Activated CD4-positive, alpha-beta T cell treated with anti-CD3 and anti-CD28 coated beads, Interleukin-2, Interleukin-6, amounts not matched to agents 100 ng/mL and 50 ng/mL, durations not matched to agents 16 hours and 8 hours (primary cell): Measurements from ENCODE around the gene ADARB2.
"Not testable (repeated sequence)": the region's sequence is repeated elsewhere in the genome, so short reads cannot be mapped to it uniquely, and the experiment has no call there.

Experiments used
- DNase-seq: peaks from one replicate; pipeline ENCODE4 v3.0.0-alpha.2; 2020

Gene ADARB2

GRCh38 chr10:1173091-1173490 is 564.2 kb downstream of the ADARB2 start:
- no peak for DNase-seq

GRCh38 chr10:1172256-1172984 is 564.9 kb downstream of the ADARB2 start:
- no peak for DNase-seq

GRCh38 chr10:1171586-1171985 is 565.7 kb downstream of the ADARB2 start:
- no peak for DNase-seq

DNA sequence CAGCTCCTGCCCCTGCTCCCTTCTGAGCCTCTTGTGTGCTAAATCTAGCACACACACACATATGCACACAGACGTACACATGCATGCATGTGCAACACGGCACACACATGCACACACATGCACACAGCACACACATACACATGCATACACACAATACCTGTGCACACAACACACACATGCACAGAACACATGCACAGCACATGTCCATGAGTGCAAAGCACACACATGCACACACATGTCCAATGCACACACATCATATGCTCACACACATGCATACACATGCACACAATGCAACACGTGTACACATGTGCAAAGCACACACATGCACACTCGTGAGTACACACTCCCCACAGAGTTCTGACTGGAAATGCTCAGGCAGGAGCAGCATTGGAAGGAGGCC is 566.1 kb downstream of the ADARB2 start:
- no peak for DNase-seq

DNA sequence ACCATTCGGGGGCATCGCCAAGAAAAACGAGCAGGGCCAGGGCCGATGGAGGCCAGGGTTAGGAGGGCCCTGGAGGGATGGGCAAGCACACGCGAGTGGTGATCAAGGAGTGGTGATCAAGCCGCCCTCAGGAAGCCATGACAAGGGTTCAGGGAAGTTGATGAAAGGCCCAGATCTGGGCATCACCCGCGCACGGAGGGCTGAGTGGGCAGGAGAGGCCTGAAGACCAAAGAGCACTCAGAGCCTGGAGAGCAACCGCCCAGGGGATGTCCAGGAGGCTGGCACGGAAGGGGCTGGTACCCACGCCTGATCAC is 566.5 kb downstream of the ADARB2 start:
- DNase-seq = no peak

DNA sequence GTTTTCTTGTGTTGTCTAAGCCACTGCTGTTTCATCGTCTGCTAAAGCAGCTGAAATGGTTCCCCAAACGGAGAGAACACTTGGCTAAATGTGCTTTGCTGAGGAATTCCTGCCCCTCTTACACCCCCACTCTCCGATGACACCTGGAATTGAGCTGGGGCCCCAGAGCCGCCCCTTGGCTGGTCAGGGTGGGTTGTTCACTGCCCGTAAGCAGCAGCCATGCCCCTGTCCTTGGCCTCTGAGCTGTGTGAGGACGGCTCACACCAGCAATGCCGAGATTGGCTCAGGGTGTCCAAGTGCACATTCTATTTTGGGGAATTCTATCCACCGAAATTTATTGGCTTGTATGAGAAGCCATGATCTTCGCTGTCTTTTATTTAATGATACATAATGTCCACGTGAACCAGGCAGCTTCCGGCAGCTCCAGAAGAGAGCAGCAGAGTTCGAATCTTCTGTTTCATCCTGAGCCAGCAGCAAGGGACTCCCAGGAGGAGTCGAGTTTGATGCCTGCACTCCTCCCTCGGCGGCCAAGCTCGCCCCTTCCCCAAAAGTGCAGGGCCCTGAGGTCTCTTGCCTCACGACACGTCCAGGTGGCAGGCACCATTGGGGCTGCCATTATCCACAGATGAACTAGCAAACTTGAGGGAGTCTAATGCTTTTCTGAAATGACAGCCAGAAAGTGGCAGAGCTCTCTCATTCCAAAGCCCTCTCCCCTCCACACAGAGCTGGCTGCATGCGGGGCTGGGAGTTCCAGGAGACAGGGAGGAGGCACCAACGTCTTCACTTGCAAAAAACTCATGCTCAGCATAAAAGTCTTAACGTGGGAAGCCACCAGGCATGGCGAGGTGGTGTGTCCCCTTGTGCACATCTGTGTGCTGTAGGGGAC is 567.1 kb downstream of the ADARB2 start:
- no peak for DNase-seq

DNA sequence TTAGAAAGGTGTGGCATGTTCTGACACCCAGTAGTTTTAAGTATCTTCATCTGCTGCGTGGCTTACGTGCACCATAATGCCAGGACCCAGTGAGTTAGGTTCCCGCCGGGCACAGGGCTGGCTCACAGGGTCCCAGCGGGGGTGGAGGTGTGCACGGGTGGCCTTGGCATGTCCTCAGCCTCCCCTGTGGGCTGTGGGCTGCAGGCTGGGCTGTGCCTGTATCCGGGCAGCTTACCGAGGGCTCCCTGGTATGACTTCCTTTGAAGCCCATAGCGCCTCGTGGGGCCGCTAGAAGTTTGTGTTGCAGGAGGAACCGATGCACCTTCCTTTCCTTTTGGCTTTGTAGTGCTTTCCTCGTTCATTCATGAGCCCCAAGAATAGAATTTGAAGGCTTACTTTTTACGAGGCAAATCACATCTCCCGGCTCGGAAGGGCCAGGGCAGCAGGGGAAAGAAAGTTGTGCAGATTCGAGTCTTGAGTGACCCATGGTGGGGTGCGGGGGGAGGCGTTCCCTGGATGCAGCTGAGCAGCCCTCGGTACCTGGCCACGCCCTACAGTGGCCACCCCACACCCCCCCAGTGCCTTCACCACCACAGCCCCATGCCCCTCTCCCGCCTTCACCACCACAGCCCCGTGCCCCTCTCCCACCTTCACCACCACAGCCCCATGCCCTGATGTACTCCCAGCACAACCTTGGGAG is 568.0 kb downstream of the ADARB2 start:
- no peak for DNase-seq

DNA sequence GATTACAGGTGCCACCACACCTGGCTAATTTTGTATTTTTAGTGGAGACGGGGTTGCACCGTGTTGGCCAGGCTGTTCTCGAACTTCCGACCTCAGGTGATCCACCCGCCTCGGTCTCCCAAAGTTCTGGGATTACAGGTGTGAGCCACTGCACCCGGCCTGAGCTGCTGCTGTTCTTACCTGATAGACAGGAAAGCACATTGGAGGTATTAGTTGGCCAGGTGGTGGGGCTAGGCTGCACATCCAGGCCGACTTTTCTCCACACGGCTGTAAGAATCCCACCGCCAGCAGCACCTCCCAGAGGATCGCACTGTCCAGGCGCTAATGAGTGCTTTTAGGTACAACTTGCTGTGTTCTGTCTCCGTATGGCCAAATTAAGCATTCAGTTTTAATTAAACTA is 568.6 kb downstream of the ADARB2 start:
- no peak for DNase-seq

GRCh38 chr10:1166828-1167275 is 570.5 kb downstream of the ADARB2 start:
- DNase-seq = no peak

- no peak for DNase-seq
These were observed 571.1 kb downstream of the ADARB2 start for GRCh38 chr10:1166101-1166827.

DNA sequence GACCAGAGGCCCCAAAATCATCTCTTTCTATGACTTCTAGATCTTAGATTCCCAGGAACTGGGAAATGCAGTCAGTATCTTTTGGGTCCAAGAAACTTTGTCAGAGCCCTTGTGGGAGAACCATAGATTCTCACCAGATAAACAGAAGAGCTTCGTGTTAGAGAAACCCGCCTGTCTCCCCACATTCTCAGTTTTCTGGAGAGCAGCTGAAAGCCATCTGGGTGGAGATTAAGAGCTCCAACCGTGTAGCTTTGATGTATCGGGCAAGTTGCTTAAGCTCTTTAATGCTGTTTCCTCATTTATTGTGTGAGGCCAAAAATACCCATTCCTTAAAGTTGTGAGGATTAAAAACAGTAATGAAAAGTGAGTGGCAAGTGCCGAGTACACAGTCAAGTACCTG is 573.5 kb downstream of the ADARB2 start:
- no peak for DNase-seq

GRCh38 chr10:1163204-1163660 is 574.1 kb downstream of the ADARB2 start:
- DNase-seq = no peak

GRCh38 chr10:1162481-1163203 is 574.7 kb downstream of the ADARB2 start:
- no peak for DNase-seq

DNA sequence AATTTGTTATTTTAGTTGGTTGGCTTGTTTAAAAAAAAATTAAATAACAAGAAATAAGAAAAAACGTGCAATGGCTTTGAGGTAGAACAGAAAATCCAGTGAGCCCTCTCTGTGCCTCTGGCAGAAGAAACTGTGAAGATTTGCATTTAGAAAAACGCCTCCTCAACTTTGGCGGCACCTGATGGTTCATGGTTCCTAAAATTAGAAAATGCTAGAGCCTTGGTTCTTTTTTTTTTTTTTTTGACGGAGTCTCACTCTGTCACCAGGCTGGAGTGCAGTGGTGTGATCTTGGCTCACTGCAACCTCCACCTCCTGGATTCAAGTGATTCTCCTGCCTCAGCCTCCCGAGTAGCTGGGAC is 576.0 kb downstream of the ADARB2 start:
- DNase-seq = not testable (repeated sequence)

GRCh38 chr10:1160561-1161314 is 576.6 kb downstream of the ADARB2 start:
- no peak for DNase-seq

- no peak for DNase-seq
These were observed 577.9 kb downstream of the ADARB2 start for GRCh38 chr10:1159131-1160061.

- DNase-seq = not testable (repeated sequence)
These were observed 578.8 kb downstream of the ADARB2 start for GRCh38 chr10:1158536-1158935.

DNA sequence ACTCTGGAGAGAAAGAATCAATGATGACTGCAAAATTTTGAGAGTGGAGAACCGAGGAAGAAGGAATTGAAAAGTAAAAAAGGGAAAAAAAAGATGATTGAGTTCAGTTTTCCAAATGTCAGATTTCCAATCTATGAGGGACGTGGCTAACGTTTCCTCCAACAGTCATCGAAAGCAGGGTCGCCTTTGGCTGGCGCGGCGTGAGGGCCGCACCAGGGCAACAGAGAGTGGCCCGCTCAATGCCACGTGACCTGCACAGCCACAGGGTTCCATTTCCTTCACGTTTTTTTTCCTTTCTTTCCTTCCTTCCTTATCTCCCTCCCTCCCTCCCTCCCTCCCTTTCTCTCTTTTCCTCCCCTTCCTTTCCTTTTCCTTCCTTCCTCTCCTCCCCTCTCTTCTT is 579.3 kb downstream of the ADARB2 start:
- no peak for DNase-seq

DNA sequence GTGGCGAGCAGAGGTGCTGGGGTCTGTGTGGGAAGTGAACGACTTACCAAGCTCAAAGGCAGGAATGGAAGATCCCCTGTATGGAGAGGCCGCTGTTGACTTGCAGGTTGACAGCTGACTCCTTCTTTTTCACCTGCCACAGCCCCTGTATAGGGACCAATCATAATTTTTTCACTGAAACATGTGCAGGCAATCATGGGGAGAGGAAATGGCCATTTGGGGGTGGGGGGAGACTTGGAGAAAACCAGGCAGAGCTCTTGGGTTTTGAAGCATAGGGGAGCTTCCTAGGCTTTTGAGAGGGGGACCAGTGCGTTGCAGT is 579.8 kb downstream of the ADARB2 start:
- no peak for DNase-seq

DNA sequence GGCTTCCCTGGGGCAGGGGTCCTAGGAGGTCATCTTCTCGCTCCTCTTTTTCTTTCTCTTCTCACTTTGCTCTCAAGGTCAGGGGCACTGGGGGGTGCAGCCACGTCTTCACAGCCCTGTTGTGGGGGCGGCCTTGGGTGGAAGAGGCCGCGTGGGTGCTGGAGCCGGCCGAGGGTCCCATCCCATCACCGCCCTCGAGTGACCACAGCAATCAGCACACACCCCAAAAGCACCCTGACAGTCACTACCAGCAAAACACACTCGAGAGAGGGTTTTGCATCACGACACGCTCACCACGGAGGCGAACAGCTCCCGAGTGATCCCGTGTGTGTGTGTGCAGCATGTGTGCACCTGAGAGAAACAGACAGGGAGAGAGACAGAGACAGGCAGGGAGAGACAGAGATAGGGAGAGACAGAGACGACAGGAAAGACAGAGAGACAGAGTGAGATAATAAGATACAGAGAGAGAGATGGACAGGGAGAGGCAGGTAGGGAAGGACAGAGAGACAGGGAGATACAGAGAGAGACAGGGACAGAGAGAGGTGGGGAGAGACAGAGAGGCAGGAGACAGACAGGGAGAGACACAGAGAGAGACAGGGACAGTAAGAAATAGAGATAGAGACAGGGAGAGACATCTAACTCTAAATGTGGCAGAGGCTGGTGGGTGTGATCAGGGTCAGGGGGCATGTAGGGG is 580.3 kb downstream of the ADARB2 start:
- DNase-seq = no peak
